Osteocyte (in vitro differentiated cells): Measurements from ENCODE around the gene PSD. TPM values are rescaled to one million over a fixed set of nuclear protein-coding genes. Genes with fewer than 3 reads are reported as not detected.

Source experiments
- DNase-seq: peaks from one replicate; pipeline ENCODE4 v3.0.0; 2021; ENCODE audit warnings: mixed read lengths; ENCODE audit not compliant: unreplicated experiment; ENCODE audit errors: extremely low spot score
- H3K27ac Mint-ChIP-seq: one replicate; pipeline ENCODE4 v1.8.0; 2021; ENCODE audit warnings: mild to moderate bottlenecking, mixed read lengths; ENCODE audit not compliant: unreplicated experiment
- H3K27me3 Mint-ChIP-seq: one replicate; pipeline ENCODE4 v1.8.0; 2021; ENCODE audit warnings: mixed read lengths; ENCODE audit not compliant: unreplicated experiment
- H3K36me3 Mint-ChIP-seq: one replicate; pipeline ENCODE4 v1.8.0; 2021; ENCODE audit warnings: mixed read lengths; ENCODE audit not compliant: unreplicated experiment
- H3K4me1 Mint-ChIP-seq: one replicate; pipeline ENCODE4 v1.8.0; 2021; ENCODE audit warnings: mixed read lengths; ENCODE audit not compliant: unreplicated experiment
- H3K4me3 Mint-ChIP-seq: one replicate; pipeline ENCODE4 v1.8.0; 2021; ENCODE audit warnings: mild to moderate bottlenecking, moderate library complexity, mixed read lengths; ENCODE audit not compliant: unreplicated experiment
- H3K9me3 Mint-ChIP-seq: one replicate; pipeline ENCODE4 v1.8.0; 2021; ENCODE audit warnings: mixed read lengths; ENCODE audit not compliant: unreplicated experiment
- total RNA-seq: library from RNA; stranded (reverse); gene quantifications from 2 replicates; pipeline ENCODE4 v1.2.1, GENCODE V29; 2021
- TF ChIP-seq, protein P1 (sequence below): fragments of 200-600 bp; sonication (generic); IDR thresholded peaks from 2 replicates; pipeline ENCODE4 v1.5.0; 2021; ENCODE audit warnings: antibody characterized with exemption, mild to moderate bottlenecking, moderate library complexity

Gene PSD
- total RNA-seq, 1 donor from 2014 or later = 1.8 TPM

DNA sequence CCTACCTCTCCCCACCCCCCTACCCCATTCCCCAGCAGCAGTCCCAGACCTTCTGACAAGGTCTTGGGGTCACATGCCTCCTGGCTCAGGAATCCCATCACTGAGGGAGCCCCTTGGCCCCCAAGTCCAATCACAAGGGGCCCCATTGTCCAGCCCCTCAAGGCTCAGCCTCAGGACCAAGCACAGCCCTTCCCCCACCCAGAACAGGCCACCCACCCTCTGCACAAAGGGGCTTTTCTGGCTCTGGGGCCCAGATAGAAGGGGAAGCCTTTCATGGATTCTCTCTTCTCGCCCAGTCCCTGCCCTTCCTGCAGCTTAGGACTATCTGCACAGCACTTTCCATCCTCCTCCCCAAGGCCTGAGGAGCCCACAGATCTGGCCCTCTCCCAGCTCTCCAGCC, 6.9 kb upstream of the PSD start:
- no peak overlapping the region for H3K4me3 Mint-ChIP-seq

DNA sequence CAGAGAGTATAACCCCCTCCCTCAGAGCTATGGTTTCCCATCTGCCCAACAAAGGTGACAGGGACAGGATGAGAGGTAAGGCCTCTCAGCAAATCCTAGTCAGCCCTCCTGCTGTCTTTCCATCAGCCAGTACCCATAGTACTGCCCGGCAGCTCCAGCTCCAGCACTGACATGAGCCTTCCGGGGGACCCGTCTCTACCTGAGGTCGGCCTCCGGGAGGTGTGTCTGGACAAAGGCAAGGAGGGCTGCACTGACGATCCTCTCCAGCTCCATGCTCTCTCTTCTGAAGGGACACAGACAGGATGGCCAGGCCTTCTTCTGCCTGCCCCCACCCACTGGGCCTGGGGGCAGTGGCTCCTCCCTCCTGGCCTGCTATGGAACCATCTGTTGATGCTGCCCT, 6.3 kb upstream of the PSD start:
- Mint-ChIP-seq H3K4me1 (peaks cover 24% of the 10 kb centered on the region), H3K27me3 (no peaks in the 10 kb centered on the region), H3K27ac (no peak overlapping the region), H3K9me3 (no peaks in the 10 kb centered on the region), H3K36me3 (peaks cover 1% of the 10 kb centered on the region), H3K4me3 (no peak overlapping the region)
- TF ChIP-seq, protein P1, sequence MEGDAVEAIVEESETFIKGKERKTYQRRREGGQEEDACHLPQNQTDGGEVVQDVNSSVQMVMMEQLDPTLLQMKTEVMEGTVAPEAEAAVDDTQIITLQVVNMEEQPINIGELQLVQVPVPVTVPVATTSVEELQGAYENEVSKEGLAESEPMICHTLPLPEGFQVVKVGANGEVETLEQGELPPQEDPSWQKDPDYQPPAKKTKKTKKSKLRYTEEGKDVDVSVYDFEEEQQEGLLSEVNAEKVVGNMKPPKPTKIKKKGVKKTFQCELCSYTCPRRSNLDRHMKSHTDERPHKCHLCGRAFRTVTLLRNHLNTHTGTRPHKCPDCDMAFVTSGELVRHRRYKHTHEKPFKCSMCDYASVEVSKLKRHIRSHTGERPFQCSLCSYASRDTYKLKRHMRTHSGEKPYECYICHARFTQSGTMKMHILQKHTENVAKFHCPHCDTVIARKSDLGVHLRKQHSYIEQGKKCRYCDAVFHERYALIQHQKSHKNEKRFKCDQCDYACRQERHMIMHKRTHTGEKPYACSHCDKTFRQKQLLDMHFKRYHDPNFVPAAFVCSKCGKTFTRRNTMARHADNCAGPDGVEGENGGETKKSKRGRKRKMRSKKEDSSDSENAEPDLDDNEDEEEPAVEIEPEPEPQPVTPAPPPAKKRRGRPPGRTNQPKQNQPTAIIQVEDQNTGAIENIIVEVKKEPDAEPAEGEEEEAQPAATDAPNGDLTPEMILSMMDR = no peak
- no peak for DNase-seq

More for the DNA sequence above, 6.9 kb upstream of the PSD start:
- Mint-ChIP-seq H3K4me1 (peaks cover 18% of the 10 kb centered on the region), H3K27me3 (no peaks in the 10 kb centered on the region), H3K9me3 (no peaks in the 10 kb centered on the region), H3K36me3 (peaks cover 1% of the 10 kb centered on the region), H3K27ac (no peak overlapping the region)
- DNase-seq = no peak
- TF ChIP-seq, protein P1 = no peak

DNA sequence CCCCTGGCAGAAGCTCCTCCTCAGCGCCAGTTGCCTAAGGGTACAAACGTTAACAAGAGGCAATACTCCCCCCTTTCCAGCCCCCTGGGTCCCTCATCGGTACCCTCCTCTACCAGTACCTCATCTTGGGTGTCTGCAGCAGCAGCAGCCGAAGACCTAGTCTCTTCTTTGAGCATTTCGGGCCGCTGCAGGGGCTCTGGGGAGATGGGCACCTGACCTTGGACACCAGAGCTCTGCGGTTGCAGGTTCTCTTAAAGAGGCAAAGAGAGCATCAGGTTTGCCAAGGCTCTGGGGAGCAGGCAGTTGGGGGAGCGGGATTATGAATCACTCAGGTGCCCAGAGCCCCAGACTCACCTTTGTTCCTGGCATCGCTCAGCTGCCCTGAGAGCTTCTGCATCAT, 5.6 kb upstream of the PSD start:
- no peaks in the 10 kb centered on the region for H3K27me3 Mint-ChIP-seq
- peaks cover 31% of the 10 kb centered on the region for H3K4me1 Mint-ChIP-seq
- H3K9me3 Mint-ChIP-seq = no peaks in the 10 kb centered on the region
- peak; percentile 80 for DNase-seq
- no peak overlapping the region for H3K27ac Mint-ChIP-seq
- TF ChIP-seq, protein P1 = no peak
- peaks cover 1% of the 10 kb centered on the region for H3K36me3 Mint-ChIP-seq
- H3K4me3 Mint-ChIP-seq = no peak overlapping the region

DNA sequence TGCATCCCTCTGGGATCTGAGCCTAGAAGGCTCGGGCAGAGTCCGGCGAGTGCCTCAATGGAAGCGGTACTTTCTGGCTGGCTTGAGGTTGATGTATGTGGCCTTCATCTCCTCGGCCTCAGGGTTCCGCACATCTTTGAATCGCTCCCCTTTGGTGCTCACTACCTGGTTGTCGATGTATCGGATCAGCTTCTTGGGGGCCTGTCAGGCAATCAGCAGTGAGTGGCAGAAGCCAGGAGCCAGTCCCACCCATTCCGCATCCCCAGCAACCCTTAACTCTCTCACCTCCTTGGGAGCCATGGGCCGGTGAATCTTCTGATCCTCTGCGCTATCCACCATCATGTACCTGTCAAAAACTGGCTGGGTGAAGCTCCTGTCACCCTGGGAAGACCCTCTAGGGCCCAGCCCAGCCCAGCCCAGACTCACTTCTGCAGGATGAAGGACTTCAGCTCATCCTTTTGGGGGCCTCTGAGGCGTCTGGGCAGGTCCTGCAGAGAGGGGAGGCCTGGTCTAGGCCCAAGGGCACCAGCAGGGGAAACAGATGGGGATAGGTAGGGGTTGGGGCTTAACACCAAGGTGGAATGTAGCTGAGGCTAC, 4.9 kb upstream of the PSD start:
- H3K27me3 Mint-ChIP-seq = no peaks in the 10 kb centered on the region

DNA sequence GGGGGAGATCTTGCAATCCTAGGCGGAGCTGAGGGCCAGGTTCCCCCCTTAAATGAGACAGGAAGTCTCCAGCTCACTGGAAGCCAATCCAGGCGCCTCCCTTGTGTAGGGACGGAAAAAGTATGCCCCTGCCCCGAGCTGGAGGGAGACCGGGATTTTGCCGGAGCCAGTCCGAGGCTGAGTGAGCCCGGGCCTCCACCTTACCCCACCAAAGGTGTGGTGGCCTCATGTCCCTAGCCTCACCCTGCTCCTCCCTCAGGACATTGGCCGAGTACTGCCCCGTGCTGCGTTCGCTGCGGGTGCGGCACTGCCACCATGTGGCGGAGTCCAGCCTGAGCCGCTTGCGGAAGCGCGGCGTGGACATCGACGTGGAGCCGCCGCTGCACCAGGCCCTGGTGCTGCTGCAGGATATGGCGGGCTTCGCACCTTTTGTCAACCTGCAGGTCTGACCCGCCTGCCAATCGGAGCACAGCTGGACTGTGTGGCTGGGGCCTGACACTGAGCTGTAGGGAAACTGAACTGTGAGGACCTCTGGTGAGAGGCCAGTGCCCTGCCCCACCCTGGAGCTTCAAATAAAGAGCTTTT, 4.1 kb upstream of the PSD start:
- H3K4me3 Mint-ChIP-seq = peak overlapping the region; percentile 96
- peaks cover 33% of the 10 kb centered on the region for H3K4me1 Mint-ChIP-seq
- H3K9me3 Mint-ChIP-seq = no peaks in the 10 kb centered on the region
- DNase-seq = peak; percentile 88
- TF ChIP-seq, protein P1 = peak; percentile 79
- peak overlapping the region; percentile 31 for H3K27ac Mint-ChIP-seq
- peaks cover 7% of the 10 kb centered on the region for H3K27me3 Mint-ChIP-seq
- H3K36me3 Mint-ChIP-seq = peaks cover 1% of the 10 kb centered on the region

More for the DNA sequence above, 4.9 kb upstream of the PSD start:
- Mint-ChIP-seq H3K27ac (no peak overlapping the region), H3K4me1 (peaks cover 33% of the 10 kb centered on the region), H3K4me3 (no peak overlapping the region), H3K36me3 (peaks cover 1% of the 10 kb centered on the region), H3K9me3 (no peaks in the 10 kb centered on the region)
- TF ChIP-seq, protein P1 = no peak
- DNase-seq = no peak
